Measurements from ENCODE around the gene MACF1. TPM values are rescaled to one million over a fixed set of nuclear protein-coding genes. Genes with fewer than 3 reads are reported as not detected.

MACF1 gene
- total and polyA plus RNA-seq, 2 of the 13 experiments (the other 11 are each of a cell fraction or from before 2014, with no cell fraction given), result 36.7 to 65.4 TPM

DNA sequence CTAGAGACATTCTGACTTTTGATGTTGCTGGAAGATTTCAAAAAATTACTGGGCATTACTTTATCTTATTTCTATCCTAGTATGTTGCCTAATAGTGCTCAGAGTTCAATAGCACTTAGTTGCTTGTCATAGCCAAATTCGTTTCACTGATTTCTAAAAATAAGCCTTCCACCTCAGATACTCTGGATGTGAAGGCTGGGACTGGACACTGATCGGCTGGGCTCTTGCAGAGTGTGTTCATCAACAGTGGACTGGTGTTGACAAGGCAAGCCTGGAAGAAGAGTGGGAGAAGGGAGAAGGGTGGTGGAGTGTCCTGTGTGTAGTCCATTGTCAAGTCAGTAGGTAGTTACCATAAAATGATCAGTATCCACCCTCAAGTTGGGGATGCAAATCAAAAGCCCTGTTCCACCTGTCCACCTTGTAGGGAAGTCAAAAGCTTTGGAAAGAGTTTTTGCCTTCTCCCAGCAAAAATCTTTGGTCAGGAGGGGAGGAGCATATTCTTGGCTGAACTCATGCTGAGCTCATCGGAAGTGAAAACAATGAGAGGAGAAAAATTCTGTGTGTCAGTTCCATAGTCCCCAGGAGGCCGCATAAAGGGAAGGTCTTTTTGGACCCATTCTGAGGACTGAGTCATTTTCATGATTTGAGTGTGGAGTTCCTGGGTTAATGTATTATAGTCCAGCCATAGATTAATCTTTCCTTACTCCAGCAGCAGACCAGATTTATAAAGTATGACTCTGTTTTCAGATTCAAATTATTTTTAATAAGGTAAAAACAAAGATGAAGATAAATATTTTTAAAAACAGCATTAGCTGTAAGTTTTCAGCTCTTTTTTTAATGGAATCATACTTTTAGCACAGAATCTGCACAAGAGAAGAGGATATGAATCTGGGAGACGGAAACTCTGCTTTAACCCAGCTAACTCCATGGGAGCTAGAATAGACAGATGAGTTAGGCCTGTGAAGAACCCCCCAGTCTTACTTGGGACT lies 187.5 kb downstream of the MACF1 start (continued):
- TF ChIP-seq ZNF224 (CRISPR knock-in tag; IDR thresholded peaks at IDR 0.05) (no peak), ERF (CRISPR knock-in tag; IDR thresholded peaks at IDR 0.05) (0 out of 2 replicates have a peak, but pooled peaks have one; percentile 38), YEATS2 (CRISPR knock-in tag; IDR thresholded peaks at IDR 0.05; ENCODE audit: borderline replicate concordance) (peak; percentile 68; the same call in 1 of the 2 replicates), GABPB1 (CRISPR knock-in tag; IDR thresholded peaks at IDR 0.05) (peak; percentile 73), FOSL2 (CRISPR knock-in tag; IDR thresholded peaks at IDR 0.05) (peak; percentile 73), THAP11 (CRISPR knock-in tag; IDR thresholded peaks at IDR 0.05) (peak; percentile 61), KAT8 (CRISPR knock-in tag; IDR thresholded peaks at IDR 0.05) (peak; percentile 78), NR2F2 (IDR thresholded peaks at IDR 0.05; ENCODE audit: borderline replicate concordance, low read depth) (no peak)
- TF ChIP-seq, protein P1, sequence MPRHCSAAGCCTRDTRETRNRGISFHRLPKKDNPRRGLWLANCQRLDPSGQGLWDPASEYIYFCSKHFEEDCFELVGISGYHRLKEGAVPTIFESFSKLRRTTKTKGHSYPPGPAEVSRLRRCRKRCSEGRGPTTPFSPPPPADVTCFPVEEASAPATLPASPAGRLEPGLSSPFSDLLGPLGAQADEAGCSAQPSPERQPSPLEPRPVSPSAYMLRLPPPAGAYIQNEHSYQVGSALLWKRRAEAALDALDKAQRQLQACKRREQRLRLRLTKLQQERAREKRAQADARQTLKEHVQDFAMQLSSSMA (CRISPR knock-in tag; IDR thresholded peaks at IDR 0.05), result no peak
- TF ChIP-seq, protein P2, sequence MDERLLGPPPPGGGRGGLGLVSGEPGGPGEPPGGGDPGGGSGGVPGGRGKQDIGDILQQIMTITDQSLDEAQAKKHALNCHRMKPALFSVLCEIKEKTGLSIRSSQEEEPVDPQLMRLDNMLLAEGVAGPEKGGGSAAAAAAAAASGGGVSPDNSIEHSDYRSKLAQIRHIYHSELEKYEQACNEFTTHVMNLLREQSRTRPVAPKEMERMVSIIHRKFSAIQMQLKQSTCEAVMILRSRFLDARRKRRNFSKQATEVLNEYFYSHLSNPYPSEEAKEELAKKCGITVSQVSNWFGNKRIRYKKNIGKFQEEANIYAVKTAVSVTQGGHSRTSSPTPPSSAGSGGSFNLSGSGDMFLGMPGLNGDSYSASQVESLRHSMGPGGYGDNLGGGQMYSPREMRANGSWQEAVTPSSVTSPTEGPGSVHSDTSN (CRISPR knock-in tag; IDR thresholded peaks at IDR 0.05), result no peak
- TF ChIP-seq, protein P3, sequence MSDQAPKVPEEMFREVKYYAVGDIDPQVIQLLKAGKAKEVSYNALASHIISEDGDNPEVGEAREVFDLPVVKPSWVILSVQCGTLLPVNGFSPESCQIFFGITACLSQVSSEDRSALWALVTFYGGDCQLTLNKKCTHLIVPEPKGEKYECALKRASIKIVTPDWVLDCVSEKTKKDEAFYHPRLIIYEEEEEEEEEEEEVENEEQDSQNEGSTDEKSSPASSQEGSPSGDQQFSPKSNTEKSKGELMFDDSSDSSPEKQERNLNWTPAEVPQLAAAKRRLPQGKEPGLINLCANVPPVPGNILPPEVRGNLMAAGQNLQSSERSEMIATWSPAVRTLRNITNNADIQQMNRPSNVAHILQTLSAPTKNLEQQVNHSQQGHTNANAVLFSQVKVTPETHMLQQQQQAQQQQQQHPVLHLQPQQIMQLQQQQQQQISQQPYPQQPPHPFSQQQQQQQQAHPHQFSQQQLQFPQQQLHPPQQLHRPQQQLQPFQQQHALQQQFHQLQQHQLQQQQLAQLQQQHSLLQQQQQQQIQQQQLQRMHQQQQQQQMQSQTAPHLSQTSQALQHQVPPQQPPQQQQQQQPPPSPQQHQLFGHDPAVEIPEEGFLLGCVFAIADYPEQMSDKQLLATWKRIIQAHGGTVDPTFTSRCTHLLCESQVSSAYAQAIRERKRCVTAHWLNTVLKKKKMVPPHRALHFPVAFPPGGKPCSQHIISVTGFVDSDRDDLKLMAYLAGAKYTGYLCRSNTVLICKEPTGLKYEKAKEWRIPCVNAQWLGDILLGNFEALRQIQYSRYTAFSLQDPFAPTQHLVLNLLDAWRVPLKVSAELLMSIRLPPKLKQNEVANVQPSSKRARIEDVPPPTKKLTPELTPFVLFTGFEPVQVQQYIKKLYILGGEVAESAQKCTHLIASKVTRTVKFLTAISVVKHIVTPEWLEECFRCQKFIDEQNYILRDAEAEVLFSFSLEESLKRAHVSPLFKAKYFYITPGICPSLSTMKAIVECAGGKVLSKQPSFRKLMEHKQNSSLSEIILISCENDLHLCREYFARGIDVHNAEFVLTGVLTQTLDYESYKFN (CRISPR knock-in tag; conservative IDR thresholded peaks at IDR 0.05), result peak; percentile 44; the same call in 1 of the 2 replicates
- TF ChIP-seq, protein P4, sequence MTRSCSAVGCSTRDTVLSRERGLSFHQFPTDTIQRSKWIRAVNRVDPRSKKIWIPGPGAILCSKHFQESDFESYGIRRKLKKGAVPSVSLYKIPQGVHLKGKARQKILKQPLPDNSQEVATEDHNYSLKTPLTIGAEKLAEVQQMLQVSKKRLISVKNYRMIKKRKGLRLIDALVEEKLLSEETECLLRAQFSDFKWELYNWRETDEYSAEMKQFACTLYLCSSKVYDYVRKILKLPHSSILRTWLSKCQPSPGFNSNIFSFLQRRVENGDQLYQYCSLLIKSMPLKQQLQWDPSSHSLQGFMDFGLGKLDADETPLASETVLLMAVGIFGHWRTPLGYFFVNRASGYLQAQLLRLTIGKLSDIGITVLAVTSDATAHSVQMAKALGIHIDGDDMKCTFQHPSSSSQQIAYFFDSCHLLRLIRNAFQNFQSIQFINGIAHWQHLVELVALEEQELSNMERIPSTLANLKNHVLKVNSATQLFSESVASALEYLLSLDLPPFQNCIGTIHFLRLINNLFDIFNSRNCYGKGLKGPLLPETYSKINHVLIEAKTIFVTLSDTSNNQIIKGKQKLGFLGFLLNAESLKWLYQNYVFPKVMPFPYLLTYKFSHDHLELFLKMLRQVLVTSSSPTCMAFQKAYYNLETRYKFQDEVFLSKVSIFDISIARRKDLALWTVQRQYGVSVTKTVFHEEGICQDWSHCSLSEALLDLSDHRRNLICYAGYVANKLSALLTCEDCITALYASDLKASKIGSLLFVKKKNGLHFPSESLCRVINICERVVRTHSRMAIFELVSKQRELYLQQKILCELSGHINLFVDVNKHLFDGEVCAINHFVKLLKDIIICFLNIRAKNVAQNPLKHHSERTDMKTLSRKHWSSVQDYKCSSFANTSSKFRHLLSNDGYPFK (CRISPR knock-in tag; IDR thresholded peaks at IDR 0.05; ENCODE audit: borderline replicate concordance), result no peak
- TF ChIP-seq, protein P5, sequence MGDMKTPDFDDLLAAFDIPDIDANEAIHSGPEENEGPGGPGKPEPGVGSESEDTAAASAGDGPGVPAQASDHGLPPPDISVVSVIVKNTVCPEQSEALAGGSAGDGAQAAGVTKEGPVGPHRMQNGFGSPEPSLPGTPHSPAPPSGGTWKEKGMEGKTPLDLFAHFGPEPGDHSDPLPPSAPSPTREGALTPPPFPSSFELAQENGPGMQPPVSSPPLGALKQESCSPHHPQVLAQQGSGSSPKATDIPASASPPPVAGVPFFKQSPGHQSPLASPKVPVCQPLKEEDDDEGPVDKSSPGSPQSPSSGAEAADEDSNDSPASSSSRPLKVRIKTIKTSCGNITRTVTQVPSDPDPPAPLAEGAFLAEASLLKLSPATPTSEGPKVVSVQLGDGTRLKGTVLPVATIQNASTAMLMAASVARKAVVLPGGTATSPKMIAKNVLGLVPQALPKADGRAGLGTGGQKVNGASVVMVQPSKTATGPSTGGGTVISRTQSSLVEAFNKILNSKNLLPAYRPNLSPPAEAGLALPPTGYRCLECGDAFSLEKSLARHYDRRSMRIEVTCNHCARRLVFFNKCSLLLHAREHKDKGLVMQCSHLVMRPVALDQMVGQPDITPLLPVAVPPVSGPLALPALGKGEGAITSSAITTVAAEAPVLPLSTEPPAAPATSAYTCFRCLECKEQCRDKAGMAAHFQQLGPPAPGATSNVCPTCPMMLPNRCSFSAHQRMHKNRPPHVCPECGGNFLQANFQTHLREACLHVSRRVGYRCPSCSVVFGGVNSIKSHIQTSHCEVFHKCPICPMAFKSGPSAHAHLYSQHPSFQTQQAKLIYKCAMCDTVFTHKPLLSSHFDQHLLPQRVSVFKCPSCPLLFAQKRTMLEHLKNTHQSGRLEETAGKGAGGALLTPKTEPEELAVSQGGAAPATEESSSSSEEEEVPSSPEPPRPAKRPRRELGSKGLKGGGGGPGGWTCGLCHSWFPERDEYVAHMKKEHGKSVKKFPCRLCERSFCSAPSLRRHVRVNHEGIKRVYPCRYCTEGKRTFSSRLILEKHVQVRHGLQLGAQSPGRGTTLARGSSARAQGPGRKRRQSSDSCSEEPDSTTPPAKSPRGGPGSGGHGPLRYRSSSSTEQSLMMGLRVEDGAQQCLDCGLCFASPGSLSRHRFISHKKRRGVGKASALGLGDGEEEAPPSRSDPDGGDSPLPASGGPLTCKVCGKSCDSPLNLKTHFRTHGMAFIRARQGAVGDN (CRISPR knock-in tag; IDR thresholded peaks at IDR 0.05), result no peak

Data from HepG2 (cell line).